ENCODE measurements around the gene CELA2B.
"Not testable (repeated sequence)": the region's sequence is repeated elsewhere in the genome, so short reads cannot be mapped to it uniquely, and the experiment has no call there.

CELA2B gene

GRCh38 chr1:15483971-15484370 lies 8.1 kb downstream of the CELA2B start:
- no peaks in the 10 kb centered on the region for H3K9me3 ChIP-seq (ENCODE audit: insufficient read depth, low read length)
- no peaks in the 10 kb centered on the region for H4K20me1 ChIP-seq (ENCODE audit: insufficient read depth, low read length)
- H2AFZ ChIP-seq (ENCODE audit: low read depth, low read length), result no peak overlapping the region
- H3K27me3 ChIP-seq (ENCODE audit: low read depth, low read length), result no peaks in the 10 kb centered on the region
- peaks cover 35% of the 10 kb centered on the region for H3K4me1 ChIP-seq (ENCODE audit: low read length)
- H3K4me2 ChIP-seq (ENCODE audit: low read length), result no peak overlapping the region
- H3K9ac ChIP-seq (ENCODE audit: low read length), result no peak overlapping the region
- H3K4me3 ChIP-seq (ENCODE audit: low read length), result no peak overlapping the region
- no peaks in the 10 kb centered on the region for H3K79me2 ChIP-seq (ENCODE audit: low read length)
- TF ChIP-seq EZH2phosphoT487 (IDR thresholded peaks at IDR 0.05; ENCODE audit: low read depth) (no peak), CTCF (IDR thresholded peaks at IDR 0.05; ENCODE audit: low read depth, low read length) (no peak)
- H3K36me3 ChIP-seq (replicated peaks; ENCODE audit: low read depth, low read length), result no peaks in the 10 kb centered on the region
- H3K27ac ChIP-seq (ENCODE audit: low read length), result no peak overlapping the region

- H2AFZ ChIP-seq (ENCODE audit: low read depth, low read length); H3K9me3 ChIP-seq (ENCODE audit: insufficient read depth, low read length); H4K20me1 ChIP-seq (ENCODE audit: insufficient read depth, low read length); H3K27me3 ChIP-seq (ENCODE audit: low read depth, low read length); H3K27ac ChIP-seq (ENCODE audit: low read length); H3K36me3 ChIP-seq (replicated peaks; ENCODE audit: low read depth, low read length); H3K9ac ChIP-seq (ENCODE audit: low read length); H3K4me3 ChIP-seq (ENCODE audit: low read length); H3K4me2 ChIP-seq (ENCODE audit: low read length); H3K79me2 ChIP-seq (ENCODE audit: low read length): not testable (repeated sequence)
- peaks cover 40% of the 10 kb centered on the region for H3K4me1 ChIP-seq (ENCODE audit: low read length)
Measured at GRCh38 chr1:15484443-15484842, 8.5 kb downstream of the CELA2B start.

GRCh38 chr1:15485636-15486035 lies 9.7 kb downstream of the CELA2B start:
- Histone ChIP-seq H3K27me3 (ENCODE audit: low read depth, low read length) (no peaks in the 10 kb centered on the region), H4K20me1 (ENCODE audit: insufficient read depth, low read length) (no peaks in the 10 kb centered on the region), H3K27ac (ENCODE audit: low read length) (peak overlapping the region; percentile 29), H3K4me1 (ENCODE audit: low read length) (peaks cover 49% of the 10 kb centered on the region), H3K36me3 (replicated peaks; ENCODE audit: low read depth, low read length) (no peaks in the 10 kb centered on the region), H3K4me2 (ENCODE audit: low read length) (peak overlapping the region; percentile 35), H2AFZ (ENCODE audit: low read depth, low read length) (no peak overlapping the region), H3K79me2 (ENCODE audit: low read length) (no peaks in the 10 kb centered on the region), H3K9ac (ENCODE audit: low read length) (no peak overlapping the region), H3K4me3 (ENCODE audit: low read length) (no peak overlapping the region), H3K9me3 (ENCODE audit: insufficient read depth, low read length) (no peaks in the 10 kb centered on the region)
- no peak for TF ChIP-seq CTCF (IDR thresholded peaks at IDR 0.05; ENCODE audit: low read depth, low read length)
- no peak for TF ChIP-seq EZH2phosphoT487 (IDR thresholded peaks at IDR 0.05; ENCODE audit: low read depth)

- H2AFZ ChIP-seq (ENCODE audit: low read depth, low read length); H3K4me2 ChIP-seq (ENCODE audit: low read length); H3K27me3 ChIP-seq (ENCODE audit: low read depth, low read length); H4K20me1 ChIP-seq (ENCODE audit: insufficient read depth, low read length); H3K36me3 ChIP-seq (replicated peaks; ENCODE audit: low read depth, low read length); H3K9me3 ChIP-seq (ENCODE audit: insufficient read depth, low read length); H3K79me2 ChIP-seq (ENCODE audit: low read length); H3K9ac ChIP-seq (ENCODE audit: low read length); H3K27ac ChIP-seq (ENCODE audit: low read length); H3K4me3 ChIP-seq (ENCODE audit: low read length): not testable (repeated sequence)
- peaks cover 54% of the 10 kb centered on the region for H3K4me1 ChIP-seq (ENCODE audit: low read length)
Measured at GRCh38 chr1:15486844-15487610, 11.1 kb downstream of the CELA2B start.

GRCh38 chr1:15488371-15488770 lies 12.5 kb downstream of the CELA2B start:
- Histone ChIP-seq H3K79me2 (ENCODE audit: low read length) (no peaks in the 10 kb centered on the region), H3K9ac (ENCODE audit: low read length) (no peak overlapping the region), H3K4me2 (ENCODE audit: low read length) (peak overlapping the region; percentile 44), H3K27me3 (ENCODE audit: low read depth, low read length) (no peaks in the 10 kb centered on the region), H3K4me1 (ENCODE audit: low read length) (peaks cover 54% of the 10 kb centered on the region), H3K36me3 (replicated peaks; ENCODE audit: low read depth, low read length) (no peaks in the 10 kb centered on the region), H3K9me3 (ENCODE audit: insufficient read depth, low read length) (no peaks in the 10 kb centered on the region), H3K27ac (ENCODE audit: low read length) (no peak overlapping the region), H4K20me1 (ENCODE audit: insufficient read depth, low read length) (no peaks in the 10 kb centered on the region), H2AFZ (ENCODE audit: low read depth, low read length) (no peak overlapping the region), H3K4me3 (ENCODE audit: low read length) (no peak overlapping the region)
- TF ChIP-seq EZH2phosphoT487 (IDR thresholded peaks at IDR 0.05; ENCODE audit: low read depth) (no peak), CTCF (IDR thresholded peaks at IDR 0.05; ENCODE audit: low read depth, low read length) (no peak)
